SK-N-SH (cell line): ENCODE measurements around the gene MILR1. TPM values are rescaled to one million over a fixed set of nuclear protein-coding genes. Genes with fewer than 3 reads are reported as not detected.

Experiments
- CTCF ChIA-PET: fragments of 300-600, 350-600 bp; formaldehyde crosslinking; extraction: SDS; loops from one replicate; lab custom pipeline; 2021; lab: Yijun Ruan, JAX
- POLR2A ChIA-PET: fragments of 350-600 bp; sonication (Branson Sonifier 250); formaldehyde crosslinking; extraction: SDS; loops from one replicate; lab custom pipeline; 2020; ENCODE audit warnings: antibody characterized with exemption, inconsistent platforms; lab: Yijun Ruan, JAX
- DNase-seq: peaks from one replicate; pipeline ENCODE4 v3.0.0; 2012
- H2AFZ ChIP-seq: fragments of 200-600 bp; sonication (generic); 2 replicates; pipeline ENCODE4 v1.8.1; 2016; ENCODE audit warnings: antibody characterized with exemption, mild to moderate bottlenecking, low read depth
- H3F3A ChIP-seq: fragments of 200-600 bp; sonication (generic); replicated peaks from 2 replicates; pipeline ENCODE3; 2016; ENCODE audit warnings: antibody characterized with exemption, mild to moderate bottlenecking; ENCODE audit not compliant: insufficient read depth
- H3K27ac ChIP-seq, 2 experiments: fragments of 200-500 bp in 1 of 2; fragments of 200-600 bp in 1 of 2; sonication (Bioruptor generic) in 1 of 2; sonication (generic), shearing (Covaris generic) in 1 of 2; 2 replicates each; pipeline versions ENCODE4 v1.5.1 to v1.6.1; 2014 to 2016; ENCODE audit warnings: low read depth in 2 of 2, inconsistent platforms in 1 of 2, low read length in 1 of 2, mild to moderate bottlenecking in 1 of 2, mixed read lengths in 1 of 2
- H3K27me3 ChIP-seq: fragments of 200-600 bp; sonication (generic), shearing (Covaris generic); 2 replicates; pipeline ENCODE4 v1.6.1; 2016; ENCODE audit warnings: mixed run types; ENCODE audit not compliant: insufficient read depth
- H3K36me3 ChIP-seq, 2 experiments: fragments of 200-500 bp in 1 of 2; fragments of 200-600 bp in 1 of 2; sonication (Bioruptor generic) in 1 of 2; sonication (generic) in 1 of 2; replicated peaks in 1 of 2; 2 replicates each; pipeline versions ENCODE3 to v1.5.1; 2014 to 2016; ENCODE audit warnings: low read length in 1 of 2, mild to moderate bottlenecking in 1 of 2; ENCODE audit not compliant: insufficient read depth in 2 of 2, control insufficient read depth in 1 of 2
- H3K4me1 ChIP-seq, 2 experiments: fragments of 200-500 bp in 1 of 2; fragments of 200-600 bp in 1 of 2; sonication (Bioruptor generic) in 1 of 2; sonication (generic), shearing (Covaris generic) in 1 of 2; 2 replicates each; pipeline versions ENCODE4 v1.5.1 to v1.6.1; 2014 to 2016; ENCODE audit warnings: low read depth in 1 of 2, low read length in 1 of 2, mixed run types in 1 of 2; ENCODE audit not compliant: insufficient read depth in 2 of 2, control insufficient read depth in 1 of 2
- H3K4me2 ChIP-seq: fragments of 200-600 bp; sonication (generic), shearing (Covaris generic); 2 replicates; pipeline ENCODE4 v1.6.1; 2017; ENCODE audit warnings: mixed run types
- H3K4me3 ChIP-seq, 2 experiments: fragments of 200-500 bp in 1 of 2; fragments of 200-600 bp in 1 of 2; sonication (Bioruptor generic) in 1 of 2; sonication (generic), shearing (Covaris generic) in 1 of 2; 2 replicates each; pipeline versions ENCODE4 v1.5.1 to v1.8.1; 2014 to 2016; ENCODE audit warnings: low read depth in 2 of 2, inconsistent platforms in 1 of 2, low read length in 1 of 2, mild to moderate bottlenecking in 1 of 2, mixed read lengths in 1 of 2, moderate library complexity in 1 of 2
- H3K79me2 ChIP-seq: fragments of 200-600 bp; sonication (generic); 2 replicates; pipeline ENCODE4 v1.8.1; 2017; ENCODE audit warnings: mild to moderate bottlenecking; ENCODE audit not compliant: insufficient read depth
- H3K9ac ChIP-seq: fragments of 200-600 bp; sonication (generic); 2 replicates; pipeline ENCODE4 v1.6.1; 2017; ENCODE audit warnings: mixed run types
- H3K9me2 ChIP-seq: fragments of 200-600 bp; sonication (generic); 2 replicates; pipeline ENCODE4 v1.6.1; 2017; ENCODE audit warnings: mixed run types
- H3K9me3 ChIP-seq: fragments of 200-600 bp; sonication (generic); 2 replicates; pipeline ENCODE4 v1.6.1; 2017; ENCODE audit warnings: mixed run types, mild to moderate bottlenecking, moderate library complexity
- H4K20me1 ChIP-seq: fragments of 200-600 bp; sonication (generic); 2 replicates; pipeline ENCODE4 v1.6.1; 2017; ENCODE audit warnings: mild to moderate bottlenecking, mixed run types; ENCODE audit not compliant: insufficient read depth
- CTCF ChIP-seq: fragments of 200-600 bp; sonication (generic); IDR thresholded peaks from 2 replicates; pipeline ENCODE4 v1.6.1; 2017; ENCODE audit warnings: antibody characterized with exemption, mild to moderate bottlenecking, moderate library complexity
- ELF1 ChIP-seq: IDR thresholded peaks from 2 replicates; pipeline ENCODE4 v1.4.0; 2012
- EP300 ChIP-seq, 2 experiments: IDR thresholded peaks; 2 replicates each; pipeline versions ENCODE4 v1.4.0 to v1.6.1; 2012; ENCODE audit warnings: borderline replicate concordance in 1 of 2, low read depth in 1 of 2, low read length in 1 of 2
- JUND ChIP-seq: IDR thresholded peaks from 2 replicates; pipeline ENCODE4 v1.4.0; 2012
- MAX ChIP-seq: IDR thresholded peaks from 2 replicates; pipeline ENCODE4 v1.4.0; 2012; ENCODE audit warnings: low read depth
- NFIC ChIP-seq: IDR thresholded peaks from 2 replicates; pipeline ENCODE4 v1.4.0; 2012; ENCODE audit warnings: borderline replicate concordance
- NRF1 ChIP-seq: IDR thresholded peaks from 2 replicates; pipeline ENCODE4 v1.6.1; 2012; ENCODE audit warnings: low read depth, mild to moderate bottlenecking, low read length
- POLR2AphosphoS5 ChIP-seq: IDR thresholded peaks from 2 replicates; pipeline ENCODE4 v1.6.1; 2012; ENCODE audit warnings: low read depth, low read length
- RAD21 ChIP-seq: IDR thresholded peaks from 2 replicates; pipeline ENCODE4 v1.6.1; 2012; ENCODE audit warnings: mild to moderate bottlenecking, low read length
- RCOR1 ChIP-seq: fragments of 150-350 bp; IDR thresholded peaks from 2 replicates; pipeline ENCODE4 v1.6.1; 2017; ENCODE audit warnings: antibody characterized with exemption, low read length
- TAF1 ChIP-seq: IDR thresholded peaks from 2 replicates; pipeline ENCODE4 v1.6.1; 2012; ENCODE audit warnings: low read depth, mild to moderate bottlenecking, low read length, moderate library complexity, borderline replicate concordance
- TEAD4 ChIP-seq: IDR thresholded peaks from 2 replicates; pipeline ENCODE4 v1.4.0; 2012; ENCODE audit warnings: mild to moderate bottlenecking, borderline replicate concordance; ENCODE audit not compliant: insufficient read depth
- USF1 ChIP-seq: IDR thresholded peaks from 2 replicates; pipeline ENCODE4 v1.4.0; 2012; ENCODE audit warnings: low read depth, borderline replicate concordance
- USF2 ChIP-seq: fragments of 150-350 bp; IDR thresholded peaks from 2 replicates; pipeline ENCODE4 v1.6.1; 2017; ENCODE audit warnings: antibody characterized with exemption, low read length, low read depth, borderline replicate concordance
- ZBTB33 ChIP-seq: IDR thresholded peaks from 2 replicates; pipeline ENCODE4 v1.4.0; 2012; ENCODE audit warnings: low read depth, borderline replicate concordance
- WGBS: methylation state at CpG from one replicate; pipeline ENCODE4 v1.1.6; 2017; ENCODE audit warnings: low lambda C conversion rate; 5-methylcytosine and 5-hydroxymethylcytosine counted together
- polyA plus RNA-seq, 3 experiments: library from polyadenylated mRNA; depleted of rRNA; stranded (reverse); fragments of >200 nt; gene quantifications; 2 replicates each; pipeline ENCODE4 v1.2.3, GENCODE V29; 2012

The MILR1 gene
- polyA plus RNA-seq, 1 of the 3 experiments (the other 2 are of a cell fraction), result 4.9 TPM

GRCh38 chr17:64480951-64481350, 32.0 kb downstream of the MILR1 start:
- Histone ChIP-seq H3F3A (peaks cover 22% of the 10 kb centered on the region), H3K79me2 (no peaks in the 10 kb centered on the region), H3K36me3 (peaks cover 57 to 78% of the 10 kb centered on the region in 2 experiments), H3K9ac (no peak overlapping the region), H3K27ac (no peak overlapping the region), H2AFZ (no peak overlapping the region), H3K27me3 (no peaks in the 10 kb centered on the region), H3K9me3 (no peaks in the 10 kb centered on the region), H3K4me2 (no peak overlapping the region), H3K4me1 (no peaks in the 10 kb centered on the region), H3K4me3 (no peak overlapping the region), H3K9me2 (no peaks in the 10 kb centered on the region), H4K20me1 (no peaks in the 10 kb centered on the region)
- WGBS, result 100% methylated on average over 1 of the region's 1 CpG
- ChIA-PET POLR2A (no interaction called here), CTCF (interaction anchor here (0.9 to 10.2 kb wide), 4 partner anchors 11 to 161 kb away, joined by 3 to 76 read pairs (median 37); partner anchors contain the start of gene POLG2)
- TF ChIP-seq ELF1 (no peak), RAD21 (no peak), CTCF (no peak), RCOR1 (no peak), POLR2AphosphoS5 (no peak), NFIC (no peak), EP300 (IDR thresholded peaks at IDR 0.05; ENCODE audit: borderline replicate concordance in 1 of 2, low read depth in 1 of 2, low read length in 1 of 2) (no peak), JUND (no peak), ZBTB33 (no peak), MAX (no peak), USF2 (no peak), NRF1 (no peak), TEAD4 (no peak), TAF1 (no peak), USF1 (no peak)
- DNase-seq, result no peak
